ENCODE data around the gene RASGRP2.
"Not testable (repeated sequence)": the region's sequence is repeated elsewhere in the genome, so short reads cannot be mapped to it uniquely, and the experiment has no call there.

Gene RASGRP2

DNA sequence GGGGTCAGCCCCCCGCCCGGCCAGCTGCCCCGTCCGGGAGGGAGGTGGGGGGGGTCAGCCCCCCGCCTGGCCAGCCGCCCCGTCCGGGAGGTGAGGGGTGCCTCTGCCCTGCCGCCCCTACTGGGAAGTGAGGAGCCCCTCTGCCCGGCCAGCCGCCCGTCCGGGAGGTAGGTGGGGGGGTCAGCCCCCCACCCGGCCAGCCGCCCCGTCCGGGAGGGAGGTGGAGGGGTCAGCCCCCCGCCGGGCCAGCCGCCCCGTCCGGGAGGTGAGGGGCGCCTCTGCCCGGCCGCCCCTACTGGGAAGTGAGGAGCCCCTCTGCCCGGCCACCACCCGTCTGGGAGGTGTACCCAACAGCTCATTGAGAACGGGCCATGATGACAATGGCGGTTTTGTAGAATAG is 42.0 kb downstream of the RASGRP2 start:
- H3K79me1 ChIP-seq (ENCODE audit: low read length); H2AFZ ChIP-seq (ENCODE audit: insufficient read depth, low read length, poor library complexity); H3K79me2 ChIP-seq (ENCODE audit: control insufficient read depth, insufficient read depth, low read length, poor library complexity); H3K18ac ChIP-seq (ENCODE audit: low read length); H3K4me2 ChIP-seq (ENCODE audit: low read length); H3K4ac ChIP-seq (ENCODE audit: low read depth, low read length); H4K91ac ChIP-seq (ENCODE audit: low read depth, low read length); H3K27me3 ChIP-seq (ENCODE audit: insufficient read depth, low read length); H3K4me3 ChIP-seq (ENCODE audit: low read depth, low read length); DNase-seq; H3K9me3 ChIP-seq (ENCODE audit: insufficient read depth, low read depth, low read length); H2BK12ac ChIP-seq (ENCODE audit: low read length); H3K36me3 ChIP-seq (ENCODE audit: control insufficient read depth in 1 of 2, insufficient read depth in 2 of 2, low read length in 2 of 2); H2BK120ac ChIP-seq (ENCODE audit: insufficient read depth, low read length, poor library complexity); H3K9ac ChIP-seq (ENCODE audit: low read length); H2AK5ac ChIP-seq (ENCODE audit: low read length); H3K27ac ChIP-seq (ENCODE audit: low read depth, low read length); H4K8ac ChIP-seq (ENCODE audit: low read depth, low read length); H2BK5ac ChIP-seq (ENCODE audit: low read depth, low read length, poor library complexity); H3K14ac ChIP-seq (ENCODE audit: low read length); H3K23ac ChIP-seq (ENCODE audit: low read length); H3K4me1 ChIP-seq (ENCODE audit: control insufficient read depth in 1 of 2, insufficient read depth in 2 of 2, low read length in 2 of 2); H4K12ac ChIP-seq (ENCODE audit: low read depth, low read length): not testable (repeated sequence)
- whole genome bisulfite sequencing (ENCODE audit: extremely low coverage, insufficient coverage, insufficient read length) = no CpG with 5 or more reads among the region's 29 CpGs

DNA sequence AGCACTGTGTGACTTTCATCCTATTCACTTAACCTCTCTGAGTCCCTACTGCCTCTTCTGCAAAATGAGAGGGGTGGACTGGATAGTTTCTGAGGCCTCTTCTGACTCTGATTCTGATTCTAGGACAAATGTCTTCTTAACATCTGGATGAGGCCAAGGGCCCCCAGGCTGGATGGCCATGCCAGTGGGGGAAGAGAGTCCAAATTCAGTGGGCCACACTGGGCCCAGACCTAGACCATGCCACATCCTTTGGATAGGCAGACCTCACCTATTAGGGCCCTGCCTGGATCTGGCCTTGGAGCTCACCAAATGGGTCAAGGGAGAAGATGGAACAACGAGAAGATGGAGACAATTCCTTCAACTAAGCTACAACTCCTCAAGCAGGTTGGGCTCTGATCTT is 45.5 kb downstream of the RASGRP2 start:
- Histone ChIP-seq H3K9ac (ENCODE audit: low read length) (no peak overlapping the region), H2AFZ (ENCODE audit: insufficient read depth, low read length, poor library complexity) (no peak overlapping the region), H2AK5ac (ENCODE audit: low read length) (no peak overlapping the region), H3K4me2 (ENCODE audit: low read length) (no peak overlapping the region), H3K27me3 (ENCODE audit: insufficient read depth, low read length) (peaks cover 3% of the 10 kb centered on the region), H3K4me1 (ENCODE audit: control insufficient read depth in 1 of 2, insufficient read depth in 2 of 2, low read length in 2 of 2) (no peaks in the 10 kb centered on the region), H3K18ac (ENCODE audit: low read length) (no peak overlapping the region), H4K8ac (ENCODE audit: low read depth, low read length) (no peak overlapping the region), H3K27ac (ENCODE audit: low read depth, low read length) (no peak overlapping the region), H4K12ac (ENCODE audit: low read depth, low read length) (no peak overlapping the region), H3K14ac (ENCODE audit: low read length) (no peak overlapping the region), H3K79me2 (ENCODE audit: control insufficient read depth, insufficient read depth, low read length, poor library complexity) (no peaks in the 10 kb centered on the region), H3K4me3 (ENCODE audit: low read depth, low read length) (no peak overlapping the region), H4K91ac (ENCODE audit: low read depth, low read length) (no peak overlapping the region), H2BK12ac (ENCODE audit: low read length) (no peak overlapping the region), H3K4ac (ENCODE audit: low read depth, low read length) (no peak overlapping the region), H3K9me3 (ENCODE audit: insufficient read depth, low read depth, low read length) (no peaks in the 10 kb centered on the region), H2BK120ac (ENCODE audit: insufficient read depth, low read length, poor library complexity) (no peak overlapping the region), H3K79me1 (ENCODE audit: low read length) (no peaks in the 10 kb centered on the region), H3K36me3 (ENCODE audit: control insufficient read depth in 1 of 2, insufficient read depth in 2 of 2, low read length in 2 of 2) (no peaks in the 10 kb centered on the region), H3K23ac (ENCODE audit: low read length) (no peak overlapping the region), H2BK5ac (ENCODE audit: low read depth, low read length, poor library complexity) (no peak overlapping the region)
- WGBS (ENCODE audit: extremely low coverage, insufficient coverage, insufficient read length) = no CpG with 5 or more reads among the region's 1 CpG
- no peak for DNase-seq

GRCh38 chr11:64697663-64698375 is 46.1 kb downstream of the RASGRP2 start:
- no peak overlapping the region for H2BK5ac ChIP-seq (ENCODE audit: low read depth, low read length, poor library complexity)
- no peak overlapping the region for H4K91ac ChIP-seq (ENCODE audit: low read depth, low read length)
- H4K12ac ChIP-seq (ENCODE audit: low read depth, low read length) = no peak overlapping the region
- H3K4me2 ChIP-seq (ENCODE audit: low read length) = no peak overlapping the region
- no peak overlapping the region for H3K27ac ChIP-seq (ENCODE audit: low read depth, low read length)
- H3K9ac ChIP-seq (ENCODE audit: low read length) = no peak overlapping the region
- no peak overlapping the region for H2AFZ ChIP-seq (ENCODE audit: insufficient read depth, low read length, poor library complexity)
- H2BK120ac ChIP-seq (ENCODE audit: insufficient read depth, low read length, poor library complexity) = no peak overlapping the region
- no peak overlapping the region for H3K18ac ChIP-seq (ENCODE audit: low read length)
- no peak overlapping the region for H2BK12ac ChIP-seq (ENCODE audit: low read length)
- no peaks in the 10 kb centered on the region for H3K9me3 ChIP-seq (ENCODE audit: insufficient read depth, low read depth, low read length)
- no peaks in the 10 kb centered on the region for H3K4me1 ChIP-seq (ENCODE audit: control insufficient read depth in 1 of 2, insufficient read depth in 2 of 2, low read length in 2 of 2)
- WGBS (ENCODE audit: extremely low coverage, insufficient coverage, insufficient read length) = no CpG with 5 or more reads among the region's 7 CpGs
- no peaks in the 10 kb centered on the region for H3K79me2 ChIP-seq (ENCODE audit: control insufficient read depth, insufficient read depth, low read length, poor library complexity)
- H3K36me3 ChIP-seq (ENCODE audit: control insufficient read depth in 1 of 2, insufficient read depth in 2 of 2, low read length in 2 of 2) = no peaks in the 10 kb centered on the region
- H3K27me3 ChIP-seq (ENCODE audit: insufficient read depth, low read length) = peaks cover 3% of the 10 kb centered on the region
- no peak overlapping the region for H3K4ac ChIP-seq (ENCODE audit: low read depth, low read length)
- H3K14ac ChIP-seq (ENCODE audit: low read length) = no peak overlapping the region
- no peaks in the 10 kb centered on the region for H3K79me1 ChIP-seq (ENCODE audit: low read length)
- no peak for DNase-seq
- no peak overlapping the region for H3K4me3 ChIP-seq (ENCODE audit: low read depth, low read length)
- no peak overlapping the region for H3K23ac ChIP-seq (ENCODE audit: low read length)
- H4K8ac ChIP-seq (ENCODE audit: low read depth, low read length) = no peak overlapping the region
- no peak overlapping the region for H2AK5ac ChIP-seq (ENCODE audit: low read length)

- no peak overlapping the region for H2BK120ac ChIP-seq (ENCODE audit: insufficient read depth, low read length, poor library complexity)
- no peak overlapping the region for H2BK5ac ChIP-seq (ENCODE audit: low read depth, low read length, poor library complexity)
- H4K12ac ChIP-seq (ENCODE audit: low read depth, low read length) = no peak overlapping the region
- peaks cover 3% of the 10 kb centered on the region for H3K27me3 ChIP-seq (ENCODE audit: insufficient read depth, low read length)
- no CpG with 5 or more reads among the region's 8 CpGs for WGBS (ENCODE audit: extremely low coverage, insufficient coverage, insufficient read length)
- no peaks in the 10 kb centered on the region for H3K79me2 ChIP-seq (ENCODE audit: control insufficient read depth, insufficient read depth, low read length, poor library complexity)
- H3K4ac ChIP-seq (ENCODE audit: low read depth, low read length) = no peak overlapping the region
- H3K27ac ChIP-seq (ENCODE audit: low read depth, low read length) = no peak overlapping the region
- no peak overlapping the region for H2AFZ ChIP-seq (ENCODE audit: insufficient read depth, low read length, poor library complexity)
- H2BK12ac ChIP-seq (ENCODE audit: low read length) = no peak overlapping the region
- no peak overlapping the region for H4K8ac ChIP-seq (ENCODE audit: low read depth, low read length)
- H3K36me3 ChIP-seq (ENCODE audit: control insufficient read depth in 1 of 2, insufficient read depth in 2 of 2, low read length in 2 of 2) = no peaks in the 10 kb centered on the region
- H3K23ac ChIP-seq (ENCODE audit: low read length) = no peak overlapping the region
- H3K4me3 ChIP-seq (ENCODE audit: low read depth, low read length) = no peak overlapping the region
- no peak overlapping the region for H3K9ac ChIP-seq (ENCODE audit: low read length)
- H3K14ac ChIP-seq (ENCODE audit: low read length) = no peak overlapping the region
- no peaks in the 10 kb centered on the region for H3K9me3 ChIP-seq (ENCODE audit: insufficient read depth, low read depth, low read length)
- DNase-seq = no peak
- H3K79me1 ChIP-seq (ENCODE audit: low read length) = no peaks in the 10 kb centered on the region
- H3K4me1 ChIP-seq (ENCODE audit: control insufficient read depth in 1 of 2, insufficient read depth in 2 of 2, low read length in 2 of 2) = no peaks in the 10 kb centered on the region
- no peak overlapping the region for H3K18ac ChIP-seq (ENCODE audit: low read length)
- H3K4me2 ChIP-seq (ENCODE audit: low read length) = no peak overlapping the region
- H4K91ac ChIP-seq (ENCODE audit: low read depth, low read length) = no peak overlapping the region
- no peak overlapping the region for H2AK5ac ChIP-seq (ENCODE audit: low read length)
Measured at GRCh38 chr11:64696045-64696444, 47.9 kb downstream of the RASGRP2 start.
